GM12872 (cell line): Measurements from ENCODE around the gene USP3.

Source experiments
- CTCF ChIP-seq: IDR thresholded peaks from 3 replicates; pipeline ENCODE4 v1.5.1; 2011; ENCODE audit warnings: low read depth, mild to moderate bottlenecking, low read length, moderate library complexity; ENCODE audit not compliant: insufficient read depth

The USP3 gene

GRCh38 chr15:63633312-63633711, 128.9 kb downstream of the USP3 start:
- no peak for TF ChIP-seq CTCF

- no peak for TF ChIP-seq CTCF
These were observed 129.8 kb downstream of the USP3 start for GRCh38 chr15:63634154-63634553.

GRCh38 chr15:63636518-63637061, 132.2 kb downstream of the USP3 start:
- no peak for TF ChIP-seq CTCF

GRCh38 chr15:63638839-63639238, 134.4 kb downstream of the USP3 start:
- no peak for TF ChIP-seq CTCF

GRCh38 chr15:63640146-63640545, 135.8 kb downstream of the USP3 start:
- no peak for TF ChIP-seq CTCF
